HG03442 (cell line): ENCODE results near the gene FBXW9.
"Not testable (repeated sequence)": the region's sequence is repeated elsewhere in the genome, so short reads cannot be mapped to it uniquely, and the experiment has no call there.

Experiments used
- ATAC-seq: cut with Tn5 transposase; IDR thresholded peaks from one replicate; pipeline ENCODE4 v1.9.1; 2021; ENCODE audit warnings: mild to moderate bottlenecking, moderate library complexity; ENCODE audit not compliant: unreplicated experiment

The FBXW9 gene

GRCh38 chr19:12685831-12686230 is 10.6 kb downstream of the FBXW9 start:
- ATAC-seq, result no peak

- ATAC-seq, result peak; percentile 67
Measured at GRCh38 chr19:12681074-12681987, 15.1 kb downstream of the FBXW9 start, which contains the start of gene DHPS. Gene DHPS, minus strand, starts transcription at chr19:12681880. Its CDS starts 114 bp downstream, at chr19:12681766.

- no peak for ATAC-seq
Measured at GRCh38 chr19:12680034-12680433, 16.4 kb downstream of the FBXW9 start.

GRCh38 chr19:12678039-12678438 is 18.4 kb downstream of the FBXW9 start:
- ATAC-seq, result not testable (repeated sequence)

- ATAC-seq, result no peak
Measured at GRCh38 chr19:12676928-12677327, 19.5 kb downstream of the FBXW9 start.

- no peak for ATAC-seq
Measured at GRCh38 chr19:12676384-12676792, 20.0 kb downstream of the FBXW9 start.

GRCh38 chr19:12675940-12676339 is 20.5 kb downstream of the FBXW9 start:
- no peak for ATAC-seq

- no peak for ATAC-seq
Measured at GRCh38 chr19:12675399-12675798, 21.0 kb downstream of the FBXW9 start.

GRCh38 chr19:12672744-12673143 is 23.7 kb downstream of the FBXW9 start:
- no peak for ATAC-seq

GRCh38 chr19:12670159-12670928 is 26.1 kb downstream of the FBXW9 start:
- no peak for ATAC-seq

GRCh38 chr19:12669270-12670158 is 26.9 kb downstream of the FBXW9 start:
- no peak for ATAC-seq

- ATAC-seq, result no peak
Measured at GRCh38 chr19:12668932-12669269, 27.5 kb downstream of the FBXW9 start.

- no peak for ATAC-seq
Measured at GRCh38 chr19:12668346-12668745, 28.1 kb downstream of the FBXW9 start.

- ATAC-seq, result no peak
Measured at GRCh38 chr19:12667731-12668302, 28.6 kb downstream of the FBXW9 start.

GRCh38 chr19:12666265-12667048 is 30.0 kb downstream of the FBXW9 start, which contains the start of the genes MAN2B1 and WDR83:
Gene MAN2B1, minus strand, starts transcription at chr19:12666742. Its CDS starts 41 bp downstream, at chr19:12666701.
Gene WDR83, plus strand, starts transcription at chr19:12666807. Its CDS starts 2,984 bp downstream, at chr19:12669791.
- ATAC-seq, result peak; percentile 41

GRCh38 chr19:12665671-12666264 is 30.7 kb downstream of the FBXW9 start:
- no peak for ATAC-seq

GRCh38 chr19:12665281-12665573 is 31.2 kb downstream of the FBXW9 start:
- no peak for ATAC-seq

GRCh38 chr19:12664406-12665280 is 31.8 kb downstream of the FBXW9 start:
- ATAC-seq, result no peak
